DOHH2 (cell line): ENCODE results near the gene NRCAM.

ENCODE experiments used
- H3F3A ChIP-seq: fragments of 200-600 bp; sonication (generic), shearing (Covaris generic); 2 replicates; pipeline ENCODE4 v1.6.0; 2016; ENCODE audit warnings: antibody characterized with exemption, mild to moderate bottlenecking; ENCODE audit not compliant: control insufficient read depth, insufficient read depth
- H3K27ac ChIP-seq: fragments of 200-600 bp; sonication (generic); 2 replicates; pipeline ENCODE4 v1.5.1; 2014; ENCODE audit warnings: low read depth, mild to moderate bottlenecking, low read length, moderate library complexity
- H3K27me3 ChIP-seq: fragments of 200-600 bp; sonication (generic); 2 replicates; pipeline ENCODE4 v1.6.1; 2014; ENCODE audit warnings: mild to moderate bottlenecking, low read length, mixed read lengths; ENCODE audit not compliant: control insufficient read depth
- H3K36me3 ChIP-seq: fragments of 200-600 bp; sonication (generic); 2 replicates; pipeline ENCODE4 v1.6.1; 2014; ENCODE audit warnings: mild to moderate bottlenecking, low read length, moderate library complexity, mixed read lengths; ENCODE audit not compliant: control insufficient read depth
- H3K4me1 ChIP-seq: fragments of 200-600 bp; sonication (generic); 2 replicates; pipeline ENCODE4 v1.6.1; 2014; ENCODE audit warnings: mild to moderate bottlenecking, low read length, mixed read lengths; ENCODE audit not compliant: control insufficient read depth
- H3K4me2 ChIP-seq: fragments of 200-600 bp; sonication (generic); 2 replicates; pipeline ENCODE4 v1.6.0; 2014; ENCODE audit warnings: mild to moderate bottlenecking, low read length, moderate library complexity
- H3K4me3 ChIP-seq: fragments of 200-600 bp; sonication (generic); 2 replicates; pipeline ENCODE4 v1.5.1; 2014; ENCODE audit warnings: mild to moderate bottlenecking, low read length, mixed read lengths
- H3K79me2 ChIP-seq: fragments of 200-600 bp; sonication (generic); 2 replicates; pipeline ENCODE4 v1.6.1; 2014; ENCODE audit warnings: mild to moderate bottlenecking, low read length, mixed read lengths; ENCODE audit not compliant: control insufficient read depth
- H3K9me2 ChIP-seq: fragments of 200-600 bp; sonication (generic); replicated peaks from 2 replicates; pipeline ENCODE4 v1.6.1; 2014; ENCODE audit warnings: mild to moderate bottlenecking, low read length, mixed read lengths; ENCODE audit not compliant: control insufficient read depth
- H3K9me3 ChIP-seq: fragments of 200-600 bp; sonication (generic); 2 replicates; pipeline ENCODE4 v1.6.1; 2014; ENCODE audit warnings: antibody characterized with exemption, low read length, mixed read lengths; ENCODE audit not compliant: control insufficient read depth, insufficient read depth
- H4K20me1 ChIP-seq: fragments of 200-600 bp; sonication (generic); 2 replicates; pipeline ENCODE4 v1.6.0; 2014; ENCODE audit warnings: low read depth, mild to moderate bottlenecking, antibody characterized with exemption, low read length, moderate library complexity; ENCODE audit not compliant: control insufficient read depth, insufficient read depth
- EZH2phosphoT487 ChIP-seq: fragments of 200-600 bp; sonication (generic); IDR thresholded peaks from 2 replicates; pipeline ENCODE4 v1.6.1; 2017; ENCODE audit warnings: borderline replicate concordance, mild to moderate bottlenecking, antibody characterized with exemption, low read length, moderate library complexity, mixed read lengths
- TF ChIP-seq, protein P1 (sequence below): fragments of 200-600 bp; sonication (generic); IDR thresholded peaks from one replicate; pipeline ENCODE4 v1.5.1; 2014; ENCODE audit warnings: antibody characterized with exemption, mild to moderate bottlenecking, low read depth, low read length; ENCODE audit not compliant: poor library complexity, severe bottlenecking

NRCAM gene

GRCh38 chr7:108367946-108368345 lies 88.3 kb downstream of the NRCAM start:
- H3F3A ChIP-seq, result no peaks in the 10 kb centered on the region
- TF ChIP-seq EZH2phosphoT487, result no peak
- TF ChIP-seq, protein P1, sequence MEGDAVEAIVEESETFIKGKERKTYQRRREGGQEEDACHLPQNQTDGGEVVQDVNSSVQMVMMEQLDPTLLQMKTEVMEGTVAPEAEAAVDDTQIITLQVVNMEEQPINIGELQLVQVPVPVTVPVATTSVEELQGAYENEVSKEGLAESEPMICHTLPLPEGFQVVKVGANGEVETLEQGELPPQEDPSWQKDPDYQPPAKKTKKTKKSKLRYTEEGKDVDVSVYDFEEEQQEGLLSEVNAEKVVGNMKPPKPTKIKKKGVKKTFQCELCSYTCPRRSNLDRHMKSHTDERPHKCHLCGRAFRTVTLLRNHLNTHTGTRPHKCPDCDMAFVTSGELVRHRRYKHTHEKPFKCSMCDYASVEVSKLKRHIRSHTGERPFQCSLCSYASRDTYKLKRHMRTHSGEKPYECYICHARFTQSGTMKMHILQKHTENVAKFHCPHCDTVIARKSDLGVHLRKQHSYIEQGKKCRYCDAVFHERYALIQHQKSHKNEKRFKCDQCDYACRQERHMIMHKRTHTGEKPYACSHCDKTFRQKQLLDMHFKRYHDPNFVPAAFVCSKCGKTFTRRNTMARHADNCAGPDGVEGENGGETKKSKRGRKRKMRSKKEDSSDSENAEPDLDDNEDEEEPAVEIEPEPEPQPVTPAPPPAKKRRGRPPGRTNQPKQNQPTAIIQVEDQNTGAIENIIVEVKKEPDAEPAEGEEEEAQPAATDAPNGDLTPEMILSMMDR, result no peak

DNA sequence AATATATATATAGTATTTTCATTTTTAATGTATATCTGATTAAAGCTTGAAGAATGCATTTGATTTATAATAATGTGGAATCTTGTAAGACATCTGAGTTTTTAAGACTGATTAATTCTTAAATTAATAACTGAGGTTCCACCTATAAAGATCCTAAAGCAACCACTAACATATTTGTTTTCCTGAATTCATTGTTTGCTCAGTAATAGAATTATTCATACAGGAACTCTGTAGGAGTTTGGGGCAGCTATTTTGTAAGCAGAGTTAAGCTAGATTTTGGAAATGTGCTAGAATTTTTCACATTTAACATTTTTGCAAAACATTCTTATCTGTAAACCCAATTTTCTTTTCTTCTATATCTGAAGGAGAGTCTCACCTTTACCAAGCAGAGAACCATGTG lies 88.9 kb downstream of the NRCAM start:
- Histone ChIP-seq H3K9me3 (peaks cover 5% of the 10 kb centered on the region; the same call in 1 of the 2 replicates), H3F3A (no peaks in the 10 kb centered on the region), H3K27ac (no peak overlapping the region), H3K4me3 (no peak overlapping the region), H3K79me2 (no peaks in the 10 kb centered on the region), H3K4me1 (no peaks in the 10 kb centered on the region), H4K20me1 (no peaks in the 10 kb centered on the region), H3K36me3 (no peaks in the 10 kb centered on the region), H3K9me2 (no peaks in the 10 kb centered on the region), H3K4me2 (no peak overlapping the region), H3K27me3 (no peaks in the 10 kb centered on the region)
- TF ChIP-seq, protein P1, result no peak
- no peak for TF ChIP-seq EZH2phosphoT487

More at GRCh38 chr7:108367946-108368345, 88.3 kb downstream of the NRCAM start:
- Histone ChIP-seq H3K4me1 (no peaks in the 10 kb centered on the region), H4K20me1 (no peaks in the 10 kb centered on the region), H3K27ac (no peak overlapping the region), H3K9me2 (no peaks in the 10 kb centered on the region), H3K27me3 (no peaks in the 10 kb centered on the region), H3K79me2 (no peaks in the 10 kb centered on the region), H3K4me3 (no peak overlapping the region), H3K36me3 (no peaks in the 10 kb centered on the region), H3K9me3 (peaks cover 5% of the 10 kb centered on the region; the same call in 1 of the 2 replicates), H3K4me2 (no peak overlapping the region)

GRCh38 chr7:108363659-108364058 lies 92.6 kb downstream of the NRCAM start:
- Histone ChIP-seq H3K9me3 (no peaks in the 10 kb centered on the region), H3K4me2 (no peak overlapping the region), H3K79me2 (no peaks in the 10 kb centered on the region)

More at GRCh38 chr7:108363659-108364058, 92.6 kb downstream of the NRCAM start:
- H3K9me2 ChIP-seq, result no peaks in the 10 kb centered on the region
- H3K27ac ChIP-seq, result no peak overlapping the region
- H3F3A ChIP-seq, result no peaks in the 10 kb centered on the region
- H3K4me3 ChIP-seq, result no peak overlapping the region
- no peaks in the 10 kb centered on the region for H3K36me3 ChIP-seq
- TF ChIP-seq EZH2phosphoT487, result no peak
- TF ChIP-seq, protein P1, result no peak
- H4K20me1 ChIP-seq, result no peaks in the 10 kb centered on the region
- H3K27me3 ChIP-seq, result no peaks in the 10 kb centered on the region
- H3K4me1 ChIP-seq, result peaks cover 20% of the 10 kb centered on the region
